IPS DF 19.7 (cell line): ENCODE results near the gene GJB3.

ENCODE experiments used
- DNase-seq: peaks from one replicate; pipeline ENCODE4 v3.0.0-alpha.2; 2013; ENCODE audit warnings: low read depth, low spot score

Gene GJB3

DNA sequence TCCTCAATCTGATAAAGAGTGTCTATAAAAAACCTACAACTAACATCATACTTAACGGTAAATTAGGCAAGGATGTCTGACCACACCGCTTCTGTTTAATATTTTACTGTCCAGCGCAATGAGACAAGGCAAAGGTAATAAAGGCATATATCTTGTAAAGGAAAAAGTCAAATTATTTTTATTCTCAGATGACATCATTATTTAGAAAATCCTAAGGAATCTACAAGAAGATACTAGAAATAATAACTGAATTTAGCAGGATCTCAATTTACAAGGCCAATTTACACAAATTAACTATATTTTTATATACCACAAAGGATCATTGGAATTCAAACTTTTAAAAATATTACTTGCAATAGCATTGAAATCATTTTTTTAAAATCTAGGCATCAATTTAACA lies 41.2 kb downstream of the GJB3 start:
- no peak for DNase-seq

DNA sequence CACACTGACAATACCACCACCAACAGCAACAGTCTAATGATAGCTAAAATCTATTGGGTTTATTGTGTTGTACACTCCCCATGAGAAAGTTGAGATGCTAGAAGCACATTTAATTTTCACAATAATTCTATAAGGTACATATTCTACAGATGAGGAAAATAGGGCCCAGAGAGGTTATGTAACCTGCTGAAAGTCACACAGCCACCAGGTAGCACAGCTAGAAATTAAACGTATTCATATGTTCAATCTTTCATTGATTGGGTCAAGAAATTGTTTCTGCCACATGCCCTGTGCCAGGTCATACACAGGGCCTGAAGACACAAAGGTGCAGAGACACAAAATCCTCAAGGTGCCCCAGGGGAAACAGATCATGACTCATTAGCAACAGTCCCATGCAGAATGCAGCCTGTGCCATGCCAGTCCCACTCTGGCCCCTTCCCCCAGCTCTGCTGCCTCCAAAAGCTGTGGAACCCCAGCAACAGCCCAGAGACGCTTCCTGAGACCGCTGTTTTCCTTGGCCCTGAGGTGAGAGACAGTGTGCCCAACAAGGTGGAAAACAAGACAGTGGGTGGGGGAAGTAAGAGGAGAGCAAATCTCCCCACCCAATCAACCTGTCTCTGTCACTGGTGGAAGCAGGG lies 43.9 kb downstream of the GJB3 start:
- DNase-seq: no peak

DNA sequence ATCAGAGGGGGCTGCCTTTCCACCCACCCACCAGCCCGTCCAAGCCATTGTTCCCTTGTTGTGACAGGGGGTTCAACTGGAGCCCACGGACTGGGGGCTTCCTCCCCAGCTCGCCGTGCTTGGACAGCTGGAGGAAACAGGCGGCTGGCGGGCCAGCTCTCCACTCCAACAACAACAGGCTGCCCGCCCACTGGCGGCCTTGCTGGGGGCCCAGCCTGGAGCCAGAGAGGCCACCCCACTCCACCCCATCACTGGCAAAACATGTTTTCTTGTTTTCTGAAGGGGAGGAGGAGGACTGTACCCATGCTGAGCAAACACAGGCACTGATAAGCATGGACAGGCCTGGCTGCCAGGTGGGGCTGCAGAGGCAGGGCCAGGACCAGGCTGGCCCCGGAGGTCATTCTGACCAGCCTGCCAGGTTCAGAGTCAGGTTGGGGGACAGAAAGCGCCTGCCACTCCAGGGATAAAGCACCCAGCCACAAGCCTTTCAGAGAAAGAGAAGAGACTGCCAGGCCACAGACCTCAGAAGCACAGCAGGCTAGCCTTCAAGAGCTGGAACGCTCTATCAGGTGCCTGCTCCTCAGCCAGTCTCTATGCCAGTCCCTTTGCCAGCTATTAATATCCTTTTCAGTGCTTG lies 44.6 kb downstream of the GJB3 start:
- DNase-seq: no peak

DNA sequence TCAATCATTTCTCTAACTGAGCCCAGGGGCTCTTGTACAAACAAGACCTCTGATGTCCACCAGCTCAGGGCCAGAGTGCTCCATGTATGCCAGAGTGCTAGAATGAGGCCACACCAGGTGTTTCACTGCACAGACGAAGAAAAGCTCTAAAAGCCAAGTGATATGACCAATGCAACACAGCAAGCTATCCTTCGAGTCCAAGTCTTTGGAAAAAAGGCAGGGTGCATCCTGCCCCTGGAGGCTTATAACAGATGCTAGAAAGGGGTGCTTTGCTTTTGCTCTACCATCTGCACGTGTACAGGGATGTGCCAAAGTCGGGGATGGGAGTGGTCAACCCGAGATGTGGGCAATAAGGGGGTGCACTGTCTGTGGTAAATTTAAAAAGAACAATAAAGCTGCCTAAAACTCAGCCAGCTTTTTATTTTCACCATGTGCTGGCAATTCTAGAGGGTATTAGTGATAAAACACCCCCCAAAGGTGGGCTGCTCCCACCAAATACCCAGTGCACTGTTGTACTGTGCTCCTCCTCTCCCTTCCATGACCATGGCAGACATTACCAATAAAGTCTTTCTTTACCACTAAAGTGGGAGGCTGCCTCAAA lies 46.4 kb downstream of the GJB3 start:
- no peak for DNase-seq

DNA sequence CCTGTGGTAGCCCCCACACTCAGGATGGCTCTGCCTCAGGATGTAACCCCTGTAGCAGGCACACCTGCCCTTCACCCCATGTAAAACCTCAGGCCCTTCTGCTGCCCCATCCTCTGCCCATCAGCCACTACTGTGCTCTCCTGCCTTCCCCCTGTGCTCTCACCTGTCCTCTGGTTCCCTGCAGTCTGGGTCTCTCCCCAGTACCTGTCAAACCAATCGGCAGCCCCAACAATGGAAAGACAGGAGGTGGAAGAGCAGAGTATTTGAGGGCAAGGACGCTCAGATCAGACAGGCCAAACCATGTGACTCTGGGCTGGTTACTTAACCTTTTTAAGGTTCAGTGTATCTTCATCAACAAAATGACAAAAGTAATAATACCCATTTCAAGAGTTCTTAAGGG lies 47.6 kb downstream of the GJB3 start:
- DNase-seq: no peak

DNA sequence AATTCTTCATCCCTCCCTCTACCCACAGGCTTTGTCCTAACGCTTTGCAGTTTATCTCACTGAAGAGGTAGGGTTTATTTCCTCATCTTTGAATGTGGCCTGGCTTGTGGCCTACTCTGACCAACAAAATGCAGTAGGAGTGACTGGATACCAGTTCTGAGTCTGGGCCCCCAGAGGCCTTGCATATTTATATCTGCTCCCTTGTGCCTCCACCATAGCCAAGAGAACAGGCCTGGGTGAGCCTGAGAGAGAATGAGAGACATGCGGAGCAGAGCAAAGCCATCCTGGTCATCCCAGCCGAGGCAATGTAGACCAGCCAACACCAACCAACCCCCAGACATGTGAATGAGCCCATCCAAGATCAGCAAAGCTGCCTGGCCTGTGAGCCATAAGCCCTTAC lies 48.2 kb downstream of the GJB3 start:
- DNase-seq: no peak

DNA sequence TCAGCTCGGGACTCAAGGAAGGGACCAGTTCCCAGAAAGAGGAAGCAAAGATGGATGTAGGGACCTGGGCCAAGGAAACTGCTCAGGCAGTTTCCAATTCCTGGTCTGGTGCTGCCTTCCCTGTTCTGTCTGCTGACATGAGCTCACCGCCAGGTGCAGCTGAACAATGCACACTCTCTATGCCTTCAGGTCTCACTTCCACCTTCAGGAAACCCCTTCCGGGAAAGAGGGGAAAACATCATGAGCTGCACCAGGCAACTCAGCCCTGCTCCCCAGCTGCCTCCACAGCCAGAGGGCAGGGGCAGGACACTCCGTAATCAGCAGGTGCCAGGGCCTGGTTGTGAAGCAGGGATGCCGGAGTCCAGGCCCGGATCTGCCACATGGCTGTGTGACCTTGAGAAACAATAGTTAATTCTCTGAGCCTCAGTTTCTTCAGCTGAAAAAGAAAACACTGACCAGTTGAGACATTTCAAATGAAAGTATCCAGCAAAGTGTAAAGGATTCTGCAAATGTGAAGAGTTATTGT lies 50.8 kb downstream of the GJB3 start:
- DNase-seq: no peak

DNA sequence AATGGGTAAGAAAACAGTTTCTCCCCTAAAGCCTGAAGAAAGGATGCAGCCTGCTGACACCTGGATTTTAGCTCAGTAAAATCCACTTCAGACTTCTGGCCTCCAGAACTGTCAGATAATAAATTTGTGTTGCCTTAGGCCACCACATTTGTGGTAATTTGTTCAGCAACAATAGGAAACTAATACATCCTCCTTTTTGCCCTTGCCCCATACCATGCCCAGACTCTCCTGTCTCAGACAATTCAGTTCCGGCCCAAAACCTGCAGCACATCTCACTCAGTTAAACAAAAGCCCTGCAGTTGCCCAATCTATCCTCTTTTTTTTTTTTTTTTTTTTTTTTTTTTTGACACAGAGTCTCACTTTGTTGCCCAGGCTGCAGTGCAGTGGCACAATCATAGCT lies 52.7 kb downstream of the GJB3 start:
- no peak for DNase-seq
